ENCODE measurements around the gene GRIN1.

Gene GRIN1

GRCh38 chr9:137164370-137165249, 25.7 kb downstream of the GRIN1 start:
- no peak for DNase-seq (ENCODE audit: low spot score)

GRCh38 chr9:137165250-137165836, 26.4 kb downstream of the GRIN1 start:
- DNase-seq (ENCODE audit: low spot score), result no peak

GRCh38 chr9:137166380-137167229, 27.7 kb downstream of the GRIN1 start:
- DNase-seq (ENCODE audit: low spot score), result no peak

GRCh38 chr9:137167277-137167746, 28.4 kb downstream of the GRIN1 start:
- no peak for DNase-seq (ENCODE audit: low spot score)

- peak; percentile 59 for DNase-seq (ENCODE audit: low spot score)
Measured at GRCh38 chr9:137167747-137168572, 29.0 kb downstream of the GRIN1 start.

GRCh38 chr9:137168573-137168903, 29.6 kb downstream of the GRIN1 start:
- no peak for DNase-seq (ENCODE audit: low spot score)

- DNase-seq (ENCODE audit: low spot score), result peak; percentile 93
Measured at GRCh38 chr9:137168904-137169856, 30.2 kb downstream of the GRIN1 start.

GRCh38 chr9:137169896-137170358, 31.0 kb downstream of the GRIN1 start, which contains the start of gene LRRC26:
Gene LRRC26, minus strand, starts transcription at chr9:137170051. Its CDS starts 108 bp downstream, at chr9:137169943.
- no peak for DNase-seq (ENCODE audit: low spot score)

GRCh38 chr9:137170486-137171148, 31.7 kb downstream of the GRIN1 start:
- DNase-seq (ENCODE audit: low spot score), result no peak

- no peak for DNase-seq (ENCODE audit: low spot score)
Measured at GRCh38 chr9:137171149-137171900, 32.4 kb downstream of the GRIN1 start.

- DNase-seq (ENCODE audit: low spot score), result no peak
Measured at GRCh38 chr9:137172901-137173795, 34.2 kb downstream of the GRIN1 start.

GRCh38 chr9:137173796-137174664, 35.1 kb downstream of the GRIN1 start:
- no peak for DNase-seq (ENCODE audit: low spot score)

GRCh38 chr9:137174722-137175293, 35.9 kb downstream of the GRIN1 start:
- peak; percentile 75 for DNase-seq (ENCODE audit: low spot score)

- DNase-seq (ENCODE audit: low spot score), result peak; percentile 84
Measured at GRCh38 chr9:137175345-137175961, 36.5 kb downstream of the GRIN1 start.

GRCh38 chr9:137176302-137177182, 37.6 kb downstream of the GRIN1 start:
- DNase-seq (ENCODE audit: low spot score), result peak; percentile 79

Measured in iPS-NIHi11 (cell line).